K562 (cell line): ENCODE results near the gene SLC29A3. TPM values are rescaled to one million over a fixed set of nuclear protein-coding genes. Genes with fewer than 3 reads are reported as not detected.
A peak's percentile ranks its signal among the peaks of the same experiment; 100 is the strongest.

Source experiments
- ATAC-seq: fragments of 200-7000 bp; cut with Tn5 transposase; 3 replicates; pipeline ENCODE4 v1.9.1; 2020; ENCODE audit warnings: moderate library complexity
- BruUV-seq: library from RNA; stranded (reverse); fragments of 400-500 nt; replicated peaks from 2 replicates; lab custom pipeline; 2021; lab: Mats Ljungman, UMichigan
- CTCF ChIA-PET: fragments of 300-600 bp; formaldehyde crosslinking; extraction: SDS; loops from one replicate; lab custom pipeline; 2021; ENCODE audit warnings: low intra/inter-chr PET ratio; lab: Yijun Ruan, JAX
- POLR2A ChIA-PET: fragments of 300-600, 350-650 bp; sonication (Branson Sonifier 250); formaldehyde crosslinking; extraction: SDS; loops from one replicate; lab custom pipeline; 2021; ENCODE audit warnings: antibody characterized with exemption, inconsistent platforms; lab: Yijun Ruan, JAX
- DNase-seq, 4 experiments: peaks; one replicate each; pipeline versions ENCODE4 v3.0.0 to v3.0.0-alpha.2; 2011 to 2018; ENCODE audit warnings: low spot score in 3 of 4, mixed read lengths in 3 of 4; ENCODE audit errors: extremely low read depth in 1 of 4
- FAIRE-seq: peaks from 2 replicates; lab custom pipeline; 2011; peaks lifted over from hg19 to GRCh38; lab: Jason Lieb, UNC
- H2AFZ ChIP-seq: 2 replicates; pipeline ENCODE4 v1.6.0; 2011; ENCODE audit warnings: low read depth, low read length, control low read depth, inconsistent platforms
- H3K27ac ChIP-seq: fragments of 200-600 bp; 3 replicates; pipeline ENCODE4 v1.8.0; 2011; ENCODE audit warnings: low read depth, mild to moderate bottlenecking, control low read depth, inconsistent platforms, low read length, moderate library complexity, mixed read lengths; ENCODE audit errors: extremely low read depth
- H3K27me3 ChIP-seq, 2 experiments: fragments of 300-600 bp in 1 of 2; 2 replicates in 1 of 2; 3 replicates in 1 of 2; pipeline versions ENCODE4 v1.6.0 to v1.8.0; 2011; ENCODE audit warnings: inconsistent platforms in 2 of 2, low read length in 2 of 2, mild to moderate bottlenecking in 1 of 2, mixed read lengths in 1 of 2, moderate library complexity in 1 of 2; ENCODE audit not compliant: control insufficient read depth in 2 of 2, insufficient read depth in 2 of 2
- H3K36me3 ChIP-seq: fragments of 300-600 bp; 3 replicates; pipeline ENCODE4 v1.8.0; 2011; ENCODE audit warnings: mild to moderate bottlenecking, low read length, inconsistent platforms; ENCODE audit not compliant: control insufficient read depth, insufficient read depth
- H3K4me1 ChIP-seq, 2 experiments: fragments of 200-600 bp in 1 of 2; replicated peaks in 1 of 2; 2 replicates in 1 of 2; 3 replicates in 1 of 2; pipeline versions ENCODE4 v1.5.1 to v1.8.0; 2011; ENCODE audit warnings: inconsistent platforms in 2 of 2, low read length in 2 of 2, mild to moderate bottlenecking in 1 of 2, mixed read lengths in 1 of 2, moderate library complexity in 1 of 2; ENCODE audit not compliant: control insufficient read depth in 2 of 2, insufficient read depth in 2 of 2
- H3K4me2 ChIP-seq: 2 replicates; pipeline ENCODE4 v1.6.1; 2011; ENCODE audit warnings: low read length, control low read depth, inconsistent platforms, mixed read lengths; ENCODE audit not compliant: insufficient read depth
- H3K4me3 ChIP-seq: fragments of 200-600 bp; sonication (generic), shearing (Covaris generic); 2 replicates; pipeline ENCODE4 v1.5.1; 2016; ENCODE audit warnings: control low read depth, inconsistent platforms
- H3K79me2 ChIP-seq: fragments of 200-600 bp; 3 replicates; pipeline ENCODE4 v1.8.0; 2011; ENCODE audit warnings: low read length, inconsistent platforms; ENCODE audit not compliant: control insufficient read depth, insufficient read depth
- H3K9ac ChIP-seq, 2 experiments: 2 replicates each; pipeline versions ENCODE4 v1.6.0 to v1.6.1; 2011; ENCODE audit warnings: low read depth in 2 of 2, low read length in 2 of 2, control low read depth in 1 of 2, inconsistent platforms in 1 of 2, mild to moderate bottlenecking in 1 of 2, mixed read lengths in 1 of 2; ENCODE audit not compliant: insufficient read depth in 1 of 2
- H3K9me1 ChIP-seq: one replicate; pipeline ENCODE4 v1.6.0; 2011; ENCODE audit warnings: inconsistent platforms, mild to moderate bottlenecking, low read length, moderate library complexity; ENCODE audit not compliant: control insufficient read depth, insufficient read depth
- H3K9me3 ChIP-seq: replicated peaks from 2 replicates; pipeline ENCODE4 v1.5.1; 2011; ENCODE audit warnings: low read depth, low read length, inconsistent platforms; ENCODE audit not compliant: control insufficient read depth, insufficient read depth
- H4K20me1 ChIP-seq: replicated peaks from 2 replicates; pipeline ENCODE4 v1.6.1; 2011; ENCODE audit warnings: low read length, inconsistent platforms, mixed read lengths; ENCODE audit not compliant: control insufficient read depth, insufficient read depth
- MAX ChIP-seq: sonication (generic); formaldehyde crosslinking; IDR thresholded peaks from 2 replicates; pipeline ENCODE4 v1.9.0; 2022; ENCODE audit warnings: mild to moderate bottlenecking, missing genetic modification reagents
- TAF1 ChIP-seq: IDR thresholded peaks from 2 replicates; pipeline ENCODE4 v1.6.1; 2011; ENCODE audit warnings: mild to moderate bottlenecking, low read length, moderate library complexity; ENCODE audit not compliant: insufficient read depth, control insufficient read depth, severe bottlenecking; ENCODE audit errors: extremely low read depth
- ZBTB26 ChIP-seq: fragments of 450-650 bp; formaldehyde crosslinking; IDR thresholded peaks from 2 replicates; pipeline ENCODE4 v1.4.0; 2022; ENCODE audit warnings: missing genetic modification characterization
- ZNF76 ChIP-seq: fragments of 250-450 bp; sonication (Bioruptor Pico); IDR thresholded peaks from 2 replicates; pipeline ENCODE4 v1.4.0; 2020; ENCODE audit warnings: mild to moderate bottlenecking, moderate library complexity, borderline replicate concordance
- WGBS: fragments of 100-300 bp; shearing (Covaris generic); methylation state at CpG from one replicate; pipeline ENCODE4 v1.1.6; 2016; ENCODE audit warnings: low coverage, mixed read lengths; ENCODE audit not compliant: insufficient coverage; ENCODE audit errors: missing lambda C conversion rate; 5-methylcytosine and 5-hydroxymethylcytosine counted together
- in situ Hi-C: fragments of 300-500 bp; cut with MboI; formaldehyde crosslinking; loops from 4 replicates; pipeline ENCODE4 v1.15.0; 2018; ENCODE audit warnings: inconsistent platforms, mixed read lengths
- intact Hi-C: fragments of 100-400 bp; cut with micrococcal nuclease; formaldehyde crosslinking; loops from 2 replicates; pipeline ENCODE4 v1.14.2; 2022
- polyA plus RNA-seq, 8 experiments: library from polyadenylated mRNA; depleted of rRNA in 4 of 8; stranded (reverse) in 5 of 8; unstranded in 3 of 8; fragments of >200 nt; fragmentation: Nextera tagmentation in 2 of 8; fragmentation: Illumina TruSeq in 1 of 8; extraction: Ambion mirVana in 2 of 8; extraction: Trizol in 1 of 8; gene quantifications; 2 replicates each; pipeline versions ENCODE4 v1.2.1 to v1.2.3, GENCODE V29; 2011 to 2014; ENCODE audit warnings: inconsistent platforms in 1 of 8, missing spikeins in 1 of 8
- total RNA-seq, 7 experiments: library from RNA; depleted of rRNA in 6 of 7; stranded (reverse); fragments of >200 nt in 6 of 7; fragmentation: Illumina TruSeq in 2 of 7; extraction: Trizol in 2 of 7; gene quantifications; 2 replicates each; pipeline versions ENCODE4 v1.2.1 to v1.2.3, GENCODE V29; 2011 to 2021; ENCODE audit warnings: low replicate concordance in 1 of 7

SLC29A3 gene
- total and polyA plus RNA-seq, 9 of the 15 experiments (the other 6 are each of a cell fraction or from before 2014, with no cell fraction given): 2.1 to 10.7 (median 4.6) TPM

GRCh38 chr10:71325267-71325666 lies 6.2 kb downstream of the SLC29A3 start:
- FAIRE-seq (no peak), DNase-seq (no peak), ATAC-seq (no peak)
- no peak overlapping the region for H3K4me2 ChIP-seq
- POLR2A ChIA-PET: interaction anchor here (1.2 to 2.9 kb wide), 2 partner anchors 9 to 11 kb away, joined by 6 to 15 read pairs; no protein-coding TSS in a partner anchor
- no peaks in the 10 kb centered on the region for H3K27me3 ChIP-seq
- no peak overlapping the region for H3K27ac ChIP-seq
- WGBS: 95% methylated on average over 6 of the region's 6 CpGs
- peaks cover 4 to 8% of the 10 kb centered on the region in 2 experiments; a peak in 3 of 5 replicates for H3K4me1 ChIP-seq
- intact Hi-C loops: no loop called here
- H4K20me1 ChIP-seq: no peaks in the 10 kb centered on the region
- H3K36me3 ChIP-seq: peaks cover 16% of the 10 kb centered on the region; the same call in 2 of the 3 replicates
- no peaks in the 10 kb centered on the region for H3K9me1 ChIP-seq
- no peak overlapping the region for H2AFZ ChIP-seq
- no peaks in the 10 kb centered on the region for H3K79me2 ChIP-seq
- TF ChIP-seq TAF1 (no peak), ZBTB26 (CRISPR knock-in tag) (no peak)
- no peak overlapping the region for H3K4me3 ChIP-seq
- BruUV-seq: no TSS peak
- no peaks in the 10 kb centered on the region for H3K9me3 ChIP-seq
- in situ Hi-C loops: no loop called here
- CTCF ChIA-PET: no interaction called here
- no peak overlapping the region for H3K9ac ChIP-seq

GRCh38 chr10:71326464-71326881 lies 7.4 kb downstream of the SLC29A3 start:
- Histone ChIP-seq H3K27me3 (no peaks in the 10 kb centered on the region), H3K79me2 (no peaks in the 10 kb centered on the region), H3K4me2 (no peak overlapping the region), H4K20me1 (no peaks in the 10 kb centered on the region), H2AFZ (no peak overlapping the region), H3K36me3 (peaks cover 16% of the 10 kb centered on the region; the same call in 2 of the 3 replicates), H3K4me1 (peaks cover 3 to 4% of the 10 kb centered on the region in 2 experiments; a peak in 2 of 5 replicates), H3K9ac (peak overlapping the region in 1 of 2 experiments; percentile 46; a peak in 1 of 4 replicates), H3K27ac (no peak overlapping the region), H3K9me3 (no peaks in the 10 kb centered on the region), H3K4me3 (no peak overlapping the region), H3K9me1 (no peaks in the 10 kb centered on the region)
- FAIRE-seq (no peak), DNase-seq (no peak), ATAC-seq (no peak)
- POLR2A ChIA-PET: interaction anchor here (0.6 to 1.3 kb wide), 5 partner anchors 11 to 119 kb away, joined by 3 to 6 read pairs (median 3); no protein-coding TSS in a partner anchor
- no TSS peak for BruUV-seq
- in situ Hi-C loops: no loop called here
- 73% methylated on average over 16 of the region's 16 CpGs for WGBS
- no peak for TF ChIP-seq ZNF76
- peak; percentile 38; the same call in 1 of the 2 replicates for TF ChIP-seq MAX (CRISPR knock-in tag)
- CTCF ChIA-PET: no interaction called here
- intact Hi-C loops: no loop called here
